NT2/D1 (cell line): ENCODE results near the gene SLC39A13.

Experiments
- SUZ12 ChIP-seq: IDR thresholded peaks from 2 replicates; pipeline ENCODE4 v1.6.1; 2011; ENCODE audit not compliant: insufficient read length, insufficient read depth; ENCODE audit errors: extremely low read depth
- YY1 ChIP-seq: IDR thresholded peaks from 2 replicates; pipeline ENCODE4 v1.6.1; 2011; ENCODE audit not compliant: insufficient read length, insufficient read depth
- ZNF274 ChIP-seq: IDR thresholded peaks from 2 replicates; pipeline ENCODE4 v1.6.1; 2011; ENCODE audit warnings: mild to moderate bottlenecking, low read depth, low read length

GRCh38 chr11:47443028-47443700 lies 34.8 kb downstream of the SLC39A13 start:
- no peak for TF ChIP-seq ZNF274
- no peak for TF ChIP-seq SUZ12
- no peak for TF ChIP-seq YY1
